Nephron (organoid): ENCODE measurements around the gene RUFY2.
A peak's percentile ranks its signal among the peaks of the same experiment; 100 is the strongest.

Source experiments
- H3K27ac Mint-ChIP-seq, 3 experiments: 2 replicates each; pipeline ENCODE4 v1.8.0; 2020; ENCODE audit warnings: mixed read lengths in 3 of 3, mild to moderate bottlenecking in 2 of 3, moderate library complexity in 1 of 3
- H3K27me3 Mint-ChIP-seq: 2 replicates; pipeline ENCODE4 v1.8.0; 2021; ENCODE audit warnings: low read depth, mild to moderate bottlenecking, moderate library complexity, mixed read lengths
- H3K36me3 Mint-ChIP-seq: 2 replicates; pipeline ENCODE4 v1.8.0; 2020; ENCODE audit warnings: low read depth, mixed read lengths
- H3K4me1 Mint-ChIP-seq: 2 replicates; pipeline ENCODE4 v1.8.0; 2020; ENCODE audit warnings: mixed read lengths
- H3K4me3 Mint-ChIP-seq, 3 experiments: 2 replicates each; pipeline ENCODE4 v1.8.0; 2020; ENCODE audit warnings: mild to moderate bottlenecking in 3 of 3, mixed read lengths in 3 of 3, moderate library complexity in 2 of 3
- H3K9me3 Mint-ChIP-seq: 2 replicates; pipeline ENCODE4 v1.8.0; 2020; ENCODE audit warnings: mixed read lengths
- TF ChIP-seq, protein P1 (sequence below), 3 experiments: fragments of 200-600 bp; sonication (generic); IDR thresholded peaks; one replicate each; pipeline ENCODE4 v1.5.0; 2021; ENCODE audit warnings: antibody characterized with exemption in 3 of 3; ENCODE audit not compliant: unreplicated experiment in 3 of 3

RUFY2 gene

GRCh38 chr10:68340358-68341080, 66.6 kb downstream of the RUFY2 start:
- Mint-ChIP-seq H3K27me3 (no peaks in the 10 kb centered on the region), H3K4me3 (no peak overlapping the region), H3K4me1 (peaks cover 30% of the 10 kb centered on the region), H3K27ac (no peak overlapping the region), H3K36me3 (peaks cover 84% of the 10 kb centered on the region), H3K9me3 (no peaks in the 10 kb centered on the region)
- TF ChIP-seq, protein P1, sequence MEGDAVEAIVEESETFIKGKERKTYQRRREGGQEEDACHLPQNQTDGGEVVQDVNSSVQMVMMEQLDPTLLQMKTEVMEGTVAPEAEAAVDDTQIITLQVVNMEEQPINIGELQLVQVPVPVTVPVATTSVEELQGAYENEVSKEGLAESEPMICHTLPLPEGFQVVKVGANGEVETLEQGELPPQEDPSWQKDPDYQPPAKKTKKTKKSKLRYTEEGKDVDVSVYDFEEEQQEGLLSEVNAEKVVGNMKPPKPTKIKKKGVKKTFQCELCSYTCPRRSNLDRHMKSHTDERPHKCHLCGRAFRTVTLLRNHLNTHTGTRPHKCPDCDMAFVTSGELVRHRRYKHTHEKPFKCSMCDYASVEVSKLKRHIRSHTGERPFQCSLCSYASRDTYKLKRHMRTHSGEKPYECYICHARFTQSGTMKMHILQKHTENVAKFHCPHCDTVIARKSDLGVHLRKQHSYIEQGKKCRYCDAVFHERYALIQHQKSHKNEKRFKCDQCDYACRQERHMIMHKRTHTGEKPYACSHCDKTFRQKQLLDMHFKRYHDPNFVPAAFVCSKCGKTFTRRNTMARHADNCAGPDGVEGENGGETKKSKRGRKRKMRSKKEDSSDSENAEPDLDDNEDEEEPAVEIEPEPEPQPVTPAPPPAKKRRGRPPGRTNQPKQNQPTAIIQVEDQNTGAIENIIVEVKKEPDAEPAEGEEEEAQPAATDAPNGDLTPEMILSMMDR (IDR thresholded peaks at IDR 0.05; ENCODE audit: unreplicated experiment in 3 of 3) = no peak

DNA sequence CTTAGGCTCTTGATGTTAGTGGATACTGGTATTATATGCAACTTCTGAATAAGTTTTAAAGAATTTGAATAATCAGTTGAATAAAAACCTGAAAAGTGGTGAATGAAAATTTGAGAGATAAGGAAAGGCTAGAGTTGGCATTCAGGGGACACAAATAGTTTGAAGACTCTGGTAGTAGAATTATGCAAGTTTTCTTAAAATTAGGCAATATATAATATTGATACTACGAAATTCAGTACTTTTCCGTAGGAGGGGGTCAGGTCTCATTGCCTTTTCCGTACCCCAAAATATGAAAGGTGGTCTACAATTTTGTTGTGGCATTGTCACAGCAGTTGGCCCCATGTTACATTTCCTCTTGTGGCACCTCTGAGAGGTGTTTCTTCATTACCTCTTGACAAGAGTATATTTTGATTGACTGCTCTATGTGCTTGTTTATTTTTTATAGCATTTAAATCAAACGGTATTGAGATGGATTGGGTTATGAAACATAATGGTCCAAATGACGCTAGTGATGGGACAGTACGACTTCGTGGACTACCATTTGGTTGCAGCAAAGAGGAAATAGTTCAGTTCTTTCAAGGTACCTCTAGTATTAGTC, 70.2 kb downstream of the RUFY2 start:
- Mint-ChIP-seq H3K36me3 (peaks cover 60% of the 10 kb centered on the region), H3K27me3 (no peaks in the 10 kb centered on the region), H3K4me3 (peak overlapping the region; percentile 65 to 78 (median 67)), H3K9me3 (no peaks in the 10 kb centered on the region), H3K4me1 (peaks cover 42% of the 10 kb centered on the region), H3K27ac (peak overlapping the region in 1 of 3 experiments; percentile 26)
- TF ChIP-seq, protein P1 (IDR thresholded peaks at IDR 0.05; ENCODE audit: unreplicated experiment in 3 of 3) = no peak

DNA sequence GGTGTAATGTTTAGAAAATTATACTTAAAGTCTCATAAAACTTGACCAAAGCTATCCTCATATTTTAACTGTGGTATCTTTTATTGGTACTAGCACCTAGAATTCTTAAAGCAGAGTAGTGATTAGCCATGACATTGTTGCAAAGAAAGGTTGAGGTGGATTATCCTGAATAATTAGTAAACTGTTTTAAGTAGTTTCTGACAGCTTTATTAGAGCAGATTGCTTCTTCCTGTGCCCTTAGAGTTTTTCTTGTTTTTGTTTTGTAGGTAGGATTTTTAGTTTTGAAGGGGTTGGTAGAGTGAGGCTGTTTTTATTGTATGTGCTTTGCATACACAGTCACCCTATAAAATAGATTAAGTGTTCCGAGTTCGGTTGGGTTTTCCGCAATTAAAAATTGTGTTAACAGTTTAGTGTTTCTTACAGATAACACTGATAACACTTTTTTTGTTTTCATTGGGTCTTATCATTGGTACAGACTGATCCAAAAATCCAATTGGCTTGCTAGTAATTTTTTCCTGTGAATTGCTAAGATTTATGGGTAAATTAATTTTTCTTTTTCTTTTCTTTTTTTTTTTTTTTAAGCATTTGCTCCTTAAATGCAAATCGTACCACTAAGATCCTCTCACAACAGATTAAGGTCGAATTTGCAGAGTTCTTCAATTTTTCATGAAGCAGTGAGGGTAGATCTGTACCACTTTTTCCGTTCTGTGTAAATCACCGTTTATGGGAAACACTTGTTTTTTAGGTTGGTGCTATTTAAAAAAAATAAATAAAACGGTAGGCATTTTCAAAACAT, 72.2 kb downstream of the RUFY2 start:
- H3K4me3 Mint-ChIP-seq = peak overlapping the region; percentile 99 to 100 (median 100)
- no peaks in the 10 kb centered on the region for H3K27me3 Mint-ChIP-seq
- no peaks in the 10 kb centered on the region for H3K9me3 Mint-ChIP-seq
- peak overlapping the region; percentile 57 to 100 (median 99) for H3K27ac Mint-ChIP-seq
- peaks cover 40% of the 10 kb centered on the region for H3K36me3 Mint-ChIP-seq
- TF ChIP-seq, protein P1 (IDR thresholded peaks at IDR 0.05; ENCODE audit: unreplicated experiment in 3 of 3) = no peak
- H3K4me1 Mint-ChIP-seq = peaks cover 55% of the 10 kb centered on the region

- H3K27ac Mint-ChIP-seq = peak overlapping the region; percentile 99 to 100 (median 100)
- H3K27me3 Mint-ChIP-seq = no peaks in the 10 kb centered on the region
- H3K4me1 Mint-ChIP-seq = peaks cover 61% of the 10 kb centered on the region
- TF ChIP-seq, protein P1 (IDR thresholded peaks at IDR 0.05; ENCODE audit: unreplicated experiment in 3 of 3) = no peak
- H3K36me3 Mint-ChIP-seq = peaks cover 29% of the 10 kb centered on the region
- no peaks in the 10 kb centered on the region for H3K9me3 Mint-ChIP-seq
- H3K4me3 Mint-ChIP-seq = peak overlapping the region; percentile 99 to 100 (median 100)
Measured at GRCh38 chr10:68333440-68334431, 73.3 kb downstream of the RUFY2 start.

GRCh38 chr10:68333058-68333395, 74.0 kb downstream of the RUFY2 start:
- Mint-ChIP-seq H3K27me3 (no peaks in the 10 kb centered on the region), H3K9me3 (no peaks in the 10 kb centered on the region), H3K27ac (peak overlapping the region; percentile 99 to 100 (median 100)), H3K36me3 (peaks cover 24% of the 10 kb centered on the region), H3K4me1 (peaks cover 62% of the 10 kb centered on the region), H3K4me3 (peak overlapping the region; percentile 99 to 100 (median 100))
- TF ChIP-seq, protein P1 (IDR thresholded peaks at IDR 0.05; ENCODE audit: unreplicated experiment in 3 of 3) = peak in 1 of 3 experiments; percentile 1
